Hair follicle dermal papilla cell (primary cell): ENCODE results near the gene PRAC2. TPM values are rescaled to one million over a fixed set of nuclear protein-coding genes. Genes with fewer than 3 reads are reported as not detected.

Experiments used
- small RNA-seq: library from RNA; depleted of rRNA; stranded (forward); fragments of <200 nt; gene quantifications from one replicate; pipeline ENCODE3, GENCODE V24; 2012
- total RNA-seq: library from RNA; depleted of rRNA; stranded (reverse); fragments of >200 nt; gene quantifications from 2 replicates; pipeline ENCODE4 v1.2.3, GENCODE V29; 2012

The PRAC2 gene
- total RNA-seq = not detected in 2 replicates

GRCh38 chr17:48722915-48723422 lies at the start of gene PRAC2:
Gene PRAC2 (plus strand): TSS chr17:48723185. CDS start chr17:48724411, 1,226 bp downstream.

GRCh38 chr17:48722201-48722907 lies 631 bp upstream of the PRAC2 start, which contains the start of gene PRAC1:
Gene PRAC1 (minus strand): TSS chr17:48722518. CDS start chr17:48722392, 126 bp downstream.

GRCh38 chr17:48728232-48729231 lies 5.5 kb downstream of the PRAC2 start, which contains the start of gene HOXB13:
Gene HOXB13 (minus strand): TSS chr17:48728750. CDS start chr17:48728593, 157 bp downstream.

Small RNAs within 50 kb of the gene (small RNA-seq; reads per million reads assigned to genes)
- not detected for gene AC091179.2
- not detected for gene COX6B1P2
- not detected for gene MIR3185
- gene RF02132 = not detected
- not detected for gene RF02133
- gene RN7SL125P = not detected

Other genes with a start within 250 kb of the PRAC2 start
- gene HOXB1, start 192.2 kb upstream of the PRAC2 start, total RNA-seq = not detected in 2 replicates
- 9.6 and 11.2 TPM in 2 replicates for gene HOXB2, start 178.1 kb upstream of the PRAC2 start, total RNA-seq
- 1.3 and 2.1 TPM in 2 replicates for gene HOXB4, start 144.8 kb upstream of the PRAC2 start, total RNA-seq
- 11.0 and 13.0 TPM in 2 replicates for gene HOXB3, start 132.9 kb upstream of the PRAC2 start, total RNA-seq
- gene HOXB5, start 129.4 kb upstream of the PRAC2 start, total RNA-seq = 0.73 TPM in 1 of 2 replicates, not detected in the other
- gene HOXB6, start 118.2 kb upstream of the PRAC2 start, total RNA-seq = 2.3 and 3.9 TPM in 2 replicates
- gene HOXB7, start 112.2 kb upstream of the PRAC2 start, total RNA-seq = 1.6 and 3.5 TPM in 2 replicates
- gene HOXB8, start 107.9 kb upstream of the PRAC2 start, total RNA-seq = not detected in 2 replicates
- gene HOXB9, start 96.8 kb upstream of the PRAC2 start, total RNA-seq = not detected in 2 replicates
- gene PRAC1, start 667 bp upstream of the PRAC2 start, total RNA-seq = not detected in 2 replicates
- not detected in 2 replicates for gene HOXB13, start 5.6 kb downstream of the PRAC2 start, total RNA-seq
- gene TTLL6, start 94.0 kb downstream of the PRAC2 start, total RNA-seq = not detected in 2 replicates
- gene CALCOCO2, start 107.8 kb downstream of the PRAC2 start, total RNA-seq = 73.2 and 89.0 TPM in 2 replicates
- gene ATP5MC1, start 169.6 kb downstream of the PRAC2 start, total RNA-seq = 40.2 and 56.7 TPM in 2 replicates
- gene UBE2Z, start 185.2 kb downstream of the PRAC2 start, total RNA-seq = 111 and 116 TPM in 2 replicates
- 62.5 and 82.3 TPM in 2 replicates for gene SNF8, start 221.7 kb downstream of the PRAC2 start, total RNA-seq
- not detected in 2 replicates for gene GIP, start 245.4 kb downstream of the PRAC2 start, total RNA-seq